ENCODE results near the gene CHST5.
"Not testable (repeated sequence)": the region's sequence is repeated elsewhere in the genome, so short reads cannot be mapped to it uniquely, and the experiment has no call there.

The CHST5 gene

GRCh38 chr16:75550211-75550662 is 14.3 kb upstream of the CHST5 start:
- DNase-seq, result peak; percentile 49 to 58

DNA sequence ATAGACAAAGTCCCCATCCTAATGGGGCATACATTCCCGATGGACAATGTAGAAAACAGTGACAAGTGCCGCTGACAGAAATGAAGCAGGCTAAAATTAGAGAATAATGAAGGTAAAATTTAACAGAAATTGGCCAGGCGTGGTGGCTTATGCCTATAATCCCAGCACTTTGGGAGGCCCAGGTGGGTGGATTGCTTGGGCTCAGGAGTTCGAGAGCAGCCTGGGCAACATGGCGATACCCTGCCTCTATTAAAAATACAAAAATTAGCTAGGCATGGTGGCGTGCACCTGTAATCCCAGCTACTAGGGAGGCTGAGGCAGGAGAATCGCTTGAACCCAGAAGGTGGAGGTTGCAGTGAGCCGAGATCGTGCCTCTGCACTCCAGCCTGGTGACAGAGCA is 12.5 kb upstream of the CHST5 start:
- DNase-seq, result not testable (repeated sequence)

GRCh38 chr16:75546293-75546692 is 10.4 kb upstream of the CHST5 start:
- DNase-seq, result no peak

DNA sequence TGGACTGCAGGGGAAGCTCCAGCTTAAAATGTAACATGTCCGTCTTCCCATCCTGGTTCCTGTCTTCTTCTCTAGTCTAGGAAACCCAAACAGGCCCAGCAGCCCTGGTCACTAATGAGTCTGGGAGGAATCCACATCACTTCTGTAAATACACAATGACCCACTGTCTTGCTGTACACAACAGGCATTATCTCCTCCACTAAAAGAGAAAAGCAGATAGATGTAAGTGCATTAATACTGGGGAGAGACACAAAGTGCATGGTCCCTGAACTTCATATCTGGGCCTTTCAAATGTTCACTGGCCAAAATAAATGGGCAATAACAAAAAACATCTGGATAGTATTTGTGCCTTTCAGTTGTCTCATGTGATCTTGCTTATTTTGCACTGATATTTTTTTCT is 10.0 kb upstream of the CHST5 start:
- DNase-seq, result not testable (repeated sequence)

DNA sequence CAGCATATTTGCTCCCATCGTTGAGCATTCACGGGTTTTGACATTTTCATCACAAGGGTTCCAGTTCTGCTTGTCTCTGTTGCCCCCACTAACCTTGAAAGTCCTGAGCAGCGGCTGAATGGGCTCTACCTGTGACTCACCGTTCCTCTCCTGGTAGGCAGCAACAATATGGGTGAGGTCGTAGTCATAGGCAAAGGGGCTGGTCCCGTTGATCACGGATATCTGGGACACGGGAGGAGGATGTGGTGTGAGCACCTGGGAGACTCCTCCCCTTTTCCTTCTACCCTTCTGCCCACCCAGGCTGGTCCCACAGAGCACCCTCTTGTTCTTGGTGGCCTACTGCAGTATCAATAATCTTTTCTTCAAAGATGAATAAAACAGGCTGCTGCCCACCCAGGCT is 6.6 kb upstream of the CHST5 start:
- not testable (repeated sequence) for DNase-seq

- DNase-seq, result no peak
These were observed 5.3 kb upstream of the CHST5 start for GRCh38 chr16:75541236-75541635.

DNA sequence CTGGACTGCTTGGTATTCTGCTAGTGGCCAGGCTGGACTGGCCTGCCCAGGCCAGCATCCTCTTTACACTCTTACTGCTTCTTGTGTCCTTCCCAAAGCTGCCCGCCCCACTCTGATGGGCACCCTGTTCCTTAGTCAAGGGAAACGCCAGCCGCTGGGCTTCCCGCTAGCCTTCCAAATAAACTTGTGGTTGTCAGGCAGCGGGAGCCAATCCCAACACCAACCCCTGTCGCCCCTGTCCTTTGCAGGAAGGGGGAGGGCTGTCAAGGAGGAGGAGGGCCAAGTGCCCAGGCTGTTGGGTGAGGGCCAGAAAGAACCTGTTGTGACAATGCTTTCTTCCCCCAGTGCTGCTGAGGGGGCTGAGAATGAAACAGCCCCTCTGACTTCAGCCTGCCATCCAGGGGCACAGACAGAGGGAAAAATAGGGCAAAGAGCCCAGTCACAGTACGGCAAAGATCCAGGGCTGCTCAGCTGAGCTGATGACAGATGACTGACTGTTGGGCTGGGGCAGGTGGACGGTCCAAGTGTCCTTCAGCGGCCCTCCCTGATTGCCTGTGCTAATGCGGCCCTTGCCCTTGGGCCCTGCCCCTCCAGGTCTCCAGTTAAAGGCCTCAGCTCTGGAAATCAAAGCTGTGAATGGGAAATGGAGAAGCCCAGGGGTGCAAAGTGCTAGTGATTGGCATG is 3.1 kb upstream of the CHST5 start:
- not testable (repeated sequence) for DNase-seq

GRCh38 chr16:75537776-75538175 is 1.9 kb upstream of the CHST5 start:
- DNase-seq, result no peak

DNA sequence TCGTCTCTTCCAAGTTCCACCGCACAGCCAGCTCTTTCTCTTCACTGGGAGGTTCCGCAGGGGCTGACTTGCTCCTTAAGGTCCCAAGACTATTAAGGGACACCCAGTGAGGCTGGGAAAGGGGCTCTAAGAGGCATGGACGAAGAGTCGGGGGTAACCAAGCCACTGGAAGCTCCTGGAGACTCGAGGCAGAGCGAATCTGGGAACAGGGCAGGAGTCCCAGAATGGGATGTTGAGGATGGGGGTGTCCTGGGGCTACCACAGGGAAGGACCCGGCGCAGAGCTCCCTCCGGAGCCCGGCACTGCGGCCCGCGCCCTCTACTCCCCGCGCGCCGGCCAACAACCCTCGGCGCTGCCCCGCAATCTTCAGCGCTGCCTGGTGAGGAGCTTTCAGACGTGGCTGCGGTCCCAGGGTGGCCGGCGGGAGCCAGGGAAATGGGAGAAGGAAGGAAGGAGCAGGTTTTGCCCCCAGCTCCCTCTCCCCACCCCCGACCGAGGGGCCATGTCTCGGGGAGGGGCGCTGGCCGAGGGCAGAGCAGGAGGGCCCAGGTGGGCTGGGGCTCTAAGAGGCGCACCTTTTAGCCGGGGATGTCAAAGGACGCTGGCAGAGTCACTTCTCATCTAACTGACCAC is 581 bp downstream of the CHST5 start:
- DNase-seq, result no peak

DNA sequence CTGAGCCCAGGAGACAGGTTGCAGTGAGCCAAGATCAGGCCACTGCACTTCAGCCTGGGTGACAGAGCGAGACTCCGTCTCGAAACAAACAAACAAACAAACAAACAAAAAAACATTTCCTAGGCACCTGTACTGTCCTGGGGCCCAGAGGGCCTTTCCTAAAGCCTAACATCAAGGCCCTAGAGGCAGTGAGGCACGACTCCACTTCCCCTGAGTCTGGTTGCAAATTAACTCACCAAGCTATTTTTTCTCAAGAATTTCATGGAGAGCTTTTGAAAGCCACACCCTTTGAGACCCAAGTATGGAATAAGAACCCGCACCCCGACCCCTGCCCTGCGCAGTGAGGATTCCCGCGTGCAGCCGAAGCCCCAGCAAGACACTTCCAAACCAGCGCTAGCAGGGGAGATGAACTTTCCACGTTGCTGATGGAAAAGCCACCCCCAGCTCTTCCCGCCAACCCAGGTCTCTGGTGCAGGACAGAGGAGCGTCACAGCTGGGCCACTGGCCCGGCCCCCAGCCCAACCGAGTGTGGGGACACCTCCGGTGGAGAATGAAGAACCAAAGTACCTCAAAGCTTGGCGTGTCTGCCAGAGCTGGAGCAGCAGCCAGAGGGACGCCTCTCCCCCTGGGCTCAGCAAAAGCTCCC is 1.2 kb downstream of the CHST5 start:
- no peak for DNase-seq

DNA sequence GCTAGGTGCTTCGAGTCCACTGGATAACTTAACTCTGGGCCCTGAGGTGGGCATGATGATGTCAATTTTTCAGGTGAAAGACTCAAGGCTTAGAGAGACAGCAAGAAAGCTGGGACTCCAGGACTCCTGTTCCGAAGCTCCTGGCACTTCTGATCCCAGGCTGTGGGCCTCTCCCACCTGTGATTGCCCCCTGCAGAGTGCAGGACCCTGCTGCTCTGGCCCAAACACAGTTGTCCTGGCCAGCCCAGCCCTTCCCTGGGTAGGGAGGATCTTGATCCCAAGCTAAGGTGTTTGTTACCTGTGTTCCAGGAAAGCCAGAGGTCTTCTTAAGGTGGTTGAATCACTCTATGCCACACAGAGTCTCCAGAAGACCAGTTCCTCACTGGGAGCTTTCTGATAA is 3.1 kb downstream of the CHST5 start:
- DNase-seq, result no peak

DNA sequence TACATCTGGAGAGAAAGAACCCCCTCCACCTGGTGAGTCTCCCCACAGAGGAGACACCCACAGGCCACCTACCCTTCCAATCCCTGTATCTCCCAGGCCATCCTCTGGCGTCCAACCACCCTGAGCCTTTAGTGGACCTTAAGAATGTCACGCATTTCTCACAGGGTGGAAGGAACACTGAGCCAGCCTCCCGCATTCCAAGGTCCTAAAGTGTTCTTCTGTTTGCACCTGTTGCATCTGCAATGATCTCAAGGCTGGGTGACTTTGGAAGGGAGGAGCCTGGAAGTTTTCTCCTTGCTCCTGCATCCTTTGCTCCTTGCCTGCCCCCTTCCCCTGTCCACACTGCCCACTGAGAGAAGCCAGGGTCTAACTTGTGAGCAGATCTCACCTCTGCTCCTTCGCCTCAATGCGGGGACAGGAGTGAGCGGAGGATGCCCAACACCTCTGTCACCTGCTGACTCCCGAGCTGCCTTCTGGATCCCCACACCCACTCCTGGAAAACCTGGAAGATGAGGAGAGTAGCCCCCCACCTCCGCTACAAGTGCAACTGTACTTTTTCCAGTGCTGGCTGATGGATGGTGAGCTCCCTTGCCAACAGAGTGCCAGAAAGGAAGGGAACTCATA is 3.7 kb downstream of the CHST5 start:
- no peak for DNase-seq

DNA sequence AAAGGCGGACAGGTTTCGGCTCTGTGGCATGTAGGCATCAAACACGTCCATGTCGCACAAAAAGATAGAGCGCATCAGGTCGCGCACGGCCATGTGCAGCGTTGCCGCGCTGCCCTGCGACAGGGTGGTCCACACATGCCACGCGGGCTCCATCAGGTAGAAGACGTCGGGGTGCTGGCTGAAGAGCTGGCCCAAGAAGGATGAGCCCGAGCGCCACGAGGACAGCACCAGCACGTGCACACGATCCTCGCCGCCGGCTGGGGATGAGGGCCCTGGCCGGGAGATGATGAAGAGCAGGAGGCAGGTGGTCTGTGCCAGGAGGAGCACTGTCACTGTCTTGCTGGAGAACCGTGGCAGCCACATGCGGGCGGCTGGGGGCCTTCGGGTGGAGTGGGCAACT is 5.9 kb downstream of the CHST5 start:
- no peak for DNase-seq

- DNase-seq, result no peak
These were observed 6.6 kb downstream of the CHST5 start for GRCh38 chr16:75529056-75529905.

GRCh38 chr16:75527825-75528299 is 8.0 kb downstream of the CHST5 start:
- DNase-seq, result no peak

DNA sequence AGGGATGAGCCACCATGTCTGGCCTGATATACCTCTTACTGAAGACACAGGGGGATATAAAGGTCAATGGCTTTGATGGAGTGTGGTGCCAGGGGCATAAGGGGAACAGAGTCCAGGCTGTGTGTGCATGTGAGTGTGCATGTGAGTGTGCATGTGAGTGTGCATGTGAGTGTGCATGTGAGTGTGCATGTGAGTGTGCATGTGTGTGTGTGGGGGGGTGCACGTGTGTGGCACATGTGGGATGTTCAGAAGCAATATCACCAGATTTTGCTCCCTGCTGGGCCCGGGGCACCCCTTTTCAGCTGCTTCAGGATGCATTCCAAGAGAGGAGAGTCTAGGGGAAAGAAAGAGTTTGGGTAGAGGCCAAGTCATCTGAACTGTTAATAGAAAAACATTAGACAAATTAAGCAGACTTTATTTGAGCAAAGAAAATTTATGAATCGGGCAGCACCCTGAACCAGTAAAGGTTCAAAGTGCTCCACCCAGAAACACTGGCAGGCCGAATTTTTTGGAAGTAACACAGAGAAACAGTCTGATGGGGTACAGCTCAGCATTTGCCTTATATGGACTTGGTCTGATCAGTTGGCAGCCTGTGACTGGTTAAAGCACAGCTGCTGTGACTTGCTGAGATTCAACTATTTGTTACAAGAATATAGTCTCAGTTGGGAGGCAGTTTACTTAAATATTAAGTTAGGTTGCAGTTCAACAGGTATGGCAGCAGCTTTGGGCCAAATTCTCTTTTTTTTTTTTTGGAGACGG is 9.7 kb downstream of the CHST5 start:
- DNase-seq, result no peak

- DNase-seq, result no peak
These were observed 16.7 kb downstream of the CHST5 start for GRCh38 chr16:75519175-75519574.

DNA sequence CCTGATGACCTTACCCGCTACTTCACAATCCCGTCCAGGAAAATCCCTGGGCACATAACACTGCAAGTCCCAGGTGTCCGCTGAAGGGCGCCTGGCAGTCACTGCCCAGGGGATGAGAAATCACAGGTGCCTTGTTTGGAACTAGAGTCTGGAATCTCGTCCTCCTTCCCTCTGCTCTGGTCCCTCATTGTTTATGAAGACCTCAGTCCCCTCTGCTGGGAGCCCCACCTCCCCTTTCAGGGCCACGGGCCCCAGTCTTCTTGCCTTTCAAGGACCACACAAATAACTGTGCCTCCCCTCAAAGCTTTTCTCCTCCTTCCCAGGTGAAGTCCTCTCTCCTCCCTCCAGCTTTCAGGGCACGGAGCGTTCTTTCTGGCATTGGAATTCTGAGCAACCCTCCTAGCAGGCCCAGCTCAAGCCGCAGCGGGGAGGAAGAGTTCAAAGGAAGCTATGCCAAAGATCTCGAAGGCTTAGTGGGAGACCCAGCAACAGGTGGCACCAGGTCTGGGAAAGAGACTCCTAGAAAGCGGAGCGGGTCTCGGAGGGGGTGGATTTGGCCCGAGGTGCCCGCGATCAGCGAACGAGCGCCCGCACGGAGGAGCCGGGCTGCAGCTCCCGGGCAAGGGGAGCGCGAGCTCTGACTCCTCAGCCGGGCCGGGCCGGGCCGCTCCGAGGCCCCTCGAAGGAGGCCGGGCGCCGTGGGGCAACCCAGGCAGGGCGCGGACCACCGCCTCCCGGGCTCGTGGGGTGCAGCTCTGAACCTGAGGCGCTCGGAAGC is 19.5 kb downstream of the CHST5 start:
- peak in 1 of 2 donors; percentile 19 for DNase-seq

DNA sequence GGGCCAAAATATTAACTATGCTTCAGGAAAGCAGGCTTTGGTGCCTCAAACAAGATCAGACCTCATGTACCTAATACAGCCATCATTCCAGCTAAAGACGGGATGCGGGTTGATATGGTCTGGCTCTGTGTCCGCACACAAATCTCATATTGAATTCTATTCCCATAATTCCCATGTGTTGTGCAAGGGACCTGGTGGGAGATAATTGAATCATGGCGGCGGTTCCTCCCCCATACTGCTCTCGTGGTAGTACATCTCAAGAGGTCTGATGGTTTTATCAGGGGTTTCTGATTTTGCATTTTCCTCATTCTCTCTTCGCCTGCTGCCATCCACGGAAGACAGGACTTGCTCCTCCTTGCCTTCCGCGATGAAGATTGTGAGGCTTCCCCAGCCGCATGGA is 21.6 kb downstream of the CHST5 start:
- no peak for DNase-seq

- peak in 1 of 2 donors; percentile 56 for DNase-seq
These were observed 29.3 kb downstream of the CHST5 start for GRCh38 chr16:75506574-75506973.

DNA sequence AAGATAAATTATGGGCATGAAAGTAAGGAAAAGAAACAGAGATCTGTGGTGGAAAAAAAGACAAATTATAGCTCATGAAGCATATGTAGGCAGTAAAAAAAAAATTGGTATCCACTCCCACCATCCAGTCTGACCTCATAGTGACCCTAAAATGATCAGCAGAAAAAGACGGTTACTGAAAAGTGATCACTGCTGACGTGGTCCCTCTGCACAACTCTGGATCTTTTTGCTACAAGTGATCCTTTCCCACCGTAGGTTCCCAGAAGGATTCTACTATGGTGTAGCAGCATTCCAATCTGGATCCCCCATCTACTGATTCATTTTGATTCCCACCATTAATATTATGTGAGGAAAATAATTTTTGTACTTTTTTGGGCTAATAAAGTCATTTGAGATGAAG is 29.8 kb downstream of the CHST5 start:
- no peak for DNase-seq

Data from CD4-positive, alpha-beta T cell treated with Interleukin-1 beta for 1 hour (primary cell).